GM23338 (cell line): ENCODE data around the gene LY6G6D. TPM values are rescaled to one million over a fixed set of nuclear protein-coding genes. Genes with fewer than 3 reads are reported as not detected.

ENCODE experiments used
- ATAC-seq: fragments of 200-7000 bp; cut with Tn5 transposase; 3 replicates; pipeline ENCODE4 v1.9.1; 2020
- DNase-seq: peaks from one replicate; pipeline ENCODE4 v3.0.0-alpha.2; 2015; ENCODE audit warnings: low spot score
- H2AFZ ChIP-seq: fragments of 200-600 bp; sonication (generic); 2 replicates; pipeline ENCODE4 v1.8.0; 2016; ENCODE audit warnings: antibody characterized with exemption, mild to moderate bottlenecking, moderate library complexity
- H3F3A ChIP-seq: fragments of 200-600 bp; sonication (generic); replicated peaks from 2 replicates; pipeline ENCODE4 v1.8.0; 2017; ENCODE audit warnings: antibody characterized with exemption, mixed run types, low read depth
- H3K27ac ChIP-seq: fragments of 200-600 bp; sonication (generic); 2 replicates; pipeline ENCODE4 v1.6.1; 2016; ENCODE audit warnings: low read depth
- H3K27me3 ChIP-seq: fragments of 200-600 bp; sonication (generic); 2 replicates; pipeline ENCODE4 v1.8.0; 2016; ENCODE audit warnings: mild to moderate bottlenecking, mixed run types, moderate library complexity; ENCODE audit not compliant: insufficient read depth
- H3K36me3 ChIP-seq: fragments of 200-600 bp; sonication (generic); 2 replicates; pipeline ENCODE4 v1.8.0; 2016; ENCODE audit warnings: mild to moderate bottlenecking; ENCODE audit not compliant: insufficient read depth
- H3K4me1 ChIP-seq: fragments of 200-600 bp; sonication (generic); 2 replicates; pipeline ENCODE4 v1.8.0; 2016; ENCODE audit warnings: mild to moderate bottlenecking, moderate library complexity; ENCODE audit not compliant: insufficient read depth
- H3K4me2 ChIP-seq: fragments of 200-600 bp; sonication (generic); 2 replicates; pipeline ENCODE4 v1.7.1; 2017; ENCODE audit warnings: mixed run types
- H3K4me3 ChIP-seq: fragments of 200-600 bp; sonication (generic); 2 replicates; pipeline ENCODE4 v1.6.1; 2016; ENCODE audit warnings: mixed run types
- H3K79me2 ChIP-seq: fragments of 200-600 bp; sonication (generic); replicated peaks from 2 replicates; pipeline ENCODE4 v1.8.0; 2017; ENCODE audit warnings: mild to moderate bottlenecking; ENCODE audit not compliant: insufficient read depth
- H3K9me2 ChIP-seq: fragments of 200-600 bp; sonication (generic); 2 replicates; pipeline ENCODE4 v1.8.0; 2017; ENCODE audit not compliant: insufficient read depth
- H4K20me1 ChIP-seq: fragments of 200-600 bp; sonication (generic); replicated peaks from 2 replicates; pipeline ENCODE4 v1.8.0; 2017; ENCODE audit warnings: mild to moderate bottlenecking; ENCODE audit not compliant: insufficient read depth
- H3K27ac Mint-ChIP-seq: 2 replicates; pipeline ENCODE4 v1.8.0; 2020; ENCODE audit warnings: inconsistent platforms, mild to moderate bottlenecking, moderate library complexity, mixed read lengths
- H3K27me3 Mint-ChIP-seq: 3 replicates; pipeline ENCODE4 v1.8.0; 2022; ENCODE audit warnings: low read depth, mild to moderate bottlenecking, moderate library complexity, mixed read lengths, inconsistent platforms; ENCODE audit not compliant: insufficient read depth, poor library complexity
- H3K36me3 Mint-ChIP-seq: 3 replicates; pipeline ENCODE4 v1.8.0; 2021; ENCODE audit warnings: low read depth, mild to moderate bottlenecking, inconsistent platforms, moderate library complexity, mixed read lengths
- H3K4me1 Mint-ChIP-seq: 3 replicates; pipeline ENCODE4 v1.8.0; 2020; ENCODE audit warnings: mild to moderate bottlenecking, inconsistent platforms, mixed read lengths
- H3K4me3 Mint-ChIP-seq: 3 replicates; pipeline ENCODE4 v1.8.0; 2021; ENCODE audit warnings: moderate library complexity, mild to moderate bottlenecking, inconsistent platforms, mixed read lengths
- H3K9me3 Mint-ChIP-seq: 3 replicates; pipeline ENCODE4 v1.8.0; 2020; ENCODE audit warnings: moderate library complexity, mild to moderate bottlenecking, inconsistent platforms, mixed read lengths
- CREB1 ChIP-seq: fragments of 250-450 bp; sonication (Bioruptor Pico); IDR thresholded peaks from 2 replicates; pipeline ENCODE4 v1.5.0; 2020; ENCODE audit warnings: low read depth, mild to moderate bottlenecking, moderate library complexity
- EZH2phosphoT487 ChIP-seq: fragments of 200-600 bp; sonication (generic); IDR thresholded peaks from one replicate; pipeline ENCODE4 v1.8.1; 2018; ENCODE audit warnings: antibody characterized with exemption; ENCODE audit not compliant: unreplicated experiment
- NANOG ChIP-seq: IDR thresholded peaks from 2 replicates; pipeline ENCODE4 v1.6.1; 2016; ENCODE audit warnings: antibody characterized with exemption, borderline replicate concordance
- POLR2AphosphoS5 ChIP-seq: IDR thresholded peaks from 2 replicates; pipeline ENCODE4 v1.6.1; 2016; ENCODE audit warnings: antibody characterized with exemption, low read depth
- STAT1 ChIP-seq: IDR thresholded peaks from one replicate; pipeline ENCODE4 v1.6.1; 2016; ENCODE audit warnings: antibody characterized with exemption; ENCODE audit not compliant: unreplicated experiment
- ZNF114 ChIP-seq: fragments of 250-450 bp; sonication (Bioruptor Pico); IDR thresholded peaks from 2 replicates; pipeline ENCODE4 v1.5.0; 2020; ENCODE audit warnings: mild to moderate bottlenecking, moderate library complexity
- ZNF331 ChIP-seq: fragments of 250-450 bp; sonication (Bioruptor Pico); IDR thresholded peaks from 2 replicates; pipeline ENCODE4 v1.5.0; 2020; ENCODE audit warnings: low read depth, mild to moderate bottlenecking, moderate library complexity
- polyA plus RNA-seq: library from polyadenylated mRNA; unstranded; fragments of >200 nt; fragmentation: Nextera tagmentation; extraction: Ambion mirVana; gene quantifications from 2 replicates; pipeline ENCODE4 v1.2.1, GENCODE V29; 2016
- total RNA-seq: library from RNA; depleted of rRNA; stranded (reverse); fragments of >200 nt; shearing (Covaris generic); gene quantifications from 2 replicates; pipeline ENCODE4 v1.2.3, GENCODE V29; 2014
- TF ChIP-seq, protein P1 (sequence below), 2 experiments: fragments of 200-600 bp in 1 of 2; sonication (generic) in 1 of 2; conservative IDR thresholded peaks; 2 replicates each; pipeline versions ENCODE4 v1.5.1 to v1.6.1; 2016 to 2017; ENCODE audit warnings: antibody characterized with exemption in 2 of 2, low read depth in 2 of 2, mild to moderate bottlenecking in 2 of 2, moderate library complexity in 1 of 2
- TF ChIP-seq, protein P2 (sequence below): IDR thresholded peaks from one replicate; pipeline ENCODE4 v1.6.1; 2018; ENCODE audit warnings: antibody characterized with exemption; ENCODE audit not compliant: unreplicated experiment
- TF ChIP-seq, protein P3 (sequence below): IDR thresholded peaks from 2 replicates; pipeline ENCODE4 v1.6.1; 2016; ENCODE audit warnings: antibody characterized with exemption

Gene LY6G6D
- total and polyA plus RNA-seq, 2 experiments from 2014 or later: not detected

DNA sequence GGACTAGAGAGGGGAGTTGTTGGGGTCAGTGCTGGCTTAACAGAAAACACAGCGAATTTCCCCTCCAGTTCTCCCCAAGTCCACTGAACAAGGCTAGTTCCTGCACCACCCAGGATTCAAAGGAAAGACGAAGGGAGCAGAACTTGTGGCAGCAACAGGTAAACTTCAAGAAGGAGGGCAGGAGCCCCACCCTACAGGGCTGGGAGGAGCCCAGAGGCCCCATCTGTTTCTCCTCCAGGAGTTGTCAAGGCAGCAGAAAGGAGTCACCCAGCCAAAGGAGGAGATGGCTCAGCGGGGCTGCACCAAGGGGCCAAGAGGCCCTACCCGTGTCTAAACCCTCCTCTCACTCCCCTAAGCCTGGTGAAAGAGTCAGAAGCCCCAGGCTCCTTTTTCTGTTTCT is 49.0 kb downstream of the LY6G6D start:
- Mint-ChIP-seq H3K9me3 (no peaks in the 10 kb centered on the region; the same call in 2 of the 3 replicates), H3K27ac (no peak overlapping the region), H3K4me3 (no peak overlapping the region), H3K36me3 (peaks cover 18% of the 10 kb centered on the region), H3K27me3 (peaks cover 15% of the 10 kb centered on the region), H3K4me1 (peaks cover 24% of the 10 kb centered on the region)
- Histone ChIP-seq H3K27ac (no peak overlapping the region), H3K4me2 (no peak overlapping the region), H3K79me2 (no peaks in the 10 kb centered on the region), H2AFZ (no peak overlapping the region), H3K4me1 (peaks cover 14% of the 10 kb centered on the region), H4K20me1 (no peaks in the 10 kb centered on the region), H3K27me3 (no peaks in the 10 kb centered on the region), H3K36me3 (no peaks in the 10 kb centered on the region), H3K9me2 (no peaks in the 10 kb centered on the region), H3K4me3 (no peak overlapping the region), H3F3A (0 out of 2 replicates have a peak, but pooled peaks cover 2% of the 10 kb centered on the region)
- DNase-seq (no peak), ATAC-seq (no peak)
- TF ChIP-seq, protein P1, sequence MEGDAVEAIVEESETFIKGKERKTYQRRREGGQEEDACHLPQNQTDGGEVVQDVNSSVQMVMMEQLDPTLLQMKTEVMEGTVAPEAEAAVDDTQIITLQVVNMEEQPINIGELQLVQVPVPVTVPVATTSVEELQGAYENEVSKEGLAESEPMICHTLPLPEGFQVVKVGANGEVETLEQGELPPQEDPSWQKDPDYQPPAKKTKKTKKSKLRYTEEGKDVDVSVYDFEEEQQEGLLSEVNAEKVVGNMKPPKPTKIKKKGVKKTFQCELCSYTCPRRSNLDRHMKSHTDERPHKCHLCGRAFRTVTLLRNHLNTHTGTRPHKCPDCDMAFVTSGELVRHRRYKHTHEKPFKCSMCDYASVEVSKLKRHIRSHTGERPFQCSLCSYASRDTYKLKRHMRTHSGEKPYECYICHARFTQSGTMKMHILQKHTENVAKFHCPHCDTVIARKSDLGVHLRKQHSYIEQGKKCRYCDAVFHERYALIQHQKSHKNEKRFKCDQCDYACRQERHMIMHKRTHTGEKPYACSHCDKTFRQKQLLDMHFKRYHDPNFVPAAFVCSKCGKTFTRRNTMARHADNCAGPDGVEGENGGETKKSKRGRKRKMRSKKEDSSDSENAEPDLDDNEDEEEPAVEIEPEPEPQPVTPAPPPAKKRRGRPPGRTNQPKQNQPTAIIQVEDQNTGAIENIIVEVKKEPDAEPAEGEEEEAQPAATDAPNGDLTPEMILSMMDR (conservative IDR thresholded peaks at IDR 0.05; ENCODE audit: low read depth in 2 of 2): no peak
- TF ChIP-seq, protein P2, sequence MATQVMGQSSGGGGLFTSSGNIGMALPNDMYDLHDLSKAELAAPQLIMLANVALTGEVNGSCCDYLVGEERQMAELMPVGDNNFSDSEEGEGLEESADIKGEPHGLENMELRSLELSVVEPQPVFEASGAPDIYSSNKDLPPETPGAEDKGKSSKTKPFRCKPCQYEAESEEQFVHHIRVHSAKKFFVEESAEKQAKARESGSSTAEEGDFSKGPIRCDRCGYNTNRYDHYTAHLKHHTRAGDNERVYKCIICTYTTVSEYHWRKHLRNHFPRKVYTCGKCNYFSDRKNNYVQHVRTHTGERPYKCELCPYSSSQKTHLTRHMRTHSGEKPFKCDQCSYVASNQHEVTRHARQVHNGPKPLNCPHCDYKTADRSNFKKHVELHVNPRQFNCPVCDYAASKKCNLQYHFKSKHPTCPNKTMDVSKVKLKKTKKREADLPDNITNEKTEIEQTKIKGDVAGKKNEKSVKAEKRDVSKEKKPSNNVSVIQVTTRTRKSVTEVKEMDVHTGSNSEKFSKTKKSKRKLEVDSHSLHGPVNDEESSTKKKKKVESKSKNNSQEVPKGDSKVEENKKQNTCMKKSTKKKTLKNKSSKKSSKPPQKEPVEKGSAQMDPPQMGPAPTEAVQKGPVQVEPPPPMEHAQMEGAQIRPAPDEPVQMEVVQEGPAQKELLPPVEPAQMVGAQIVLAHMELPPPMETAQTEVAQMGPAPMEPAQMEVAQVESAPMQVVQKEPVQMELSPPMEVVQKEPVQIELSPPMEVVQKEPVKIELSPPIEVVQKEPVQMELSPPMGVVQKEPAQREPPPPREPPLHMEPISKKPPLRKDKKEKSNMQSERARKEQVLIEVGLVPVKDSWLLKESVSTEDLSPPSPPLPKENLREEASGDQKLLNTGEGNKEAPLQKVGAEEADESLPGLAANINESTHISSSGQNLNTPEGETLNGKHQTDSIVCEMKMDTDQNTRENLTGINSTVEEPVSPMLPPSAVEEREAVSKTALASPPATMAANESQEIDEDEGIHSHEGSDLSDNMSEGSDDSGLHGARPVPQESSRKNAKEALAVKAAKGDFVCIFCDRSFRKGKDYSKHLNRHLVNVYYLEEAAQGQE: no peak
- no peak for TF ChIP-seq EZH2phosphoT487
- TF ChIP-seq ZNF114: no peak

DNA sequence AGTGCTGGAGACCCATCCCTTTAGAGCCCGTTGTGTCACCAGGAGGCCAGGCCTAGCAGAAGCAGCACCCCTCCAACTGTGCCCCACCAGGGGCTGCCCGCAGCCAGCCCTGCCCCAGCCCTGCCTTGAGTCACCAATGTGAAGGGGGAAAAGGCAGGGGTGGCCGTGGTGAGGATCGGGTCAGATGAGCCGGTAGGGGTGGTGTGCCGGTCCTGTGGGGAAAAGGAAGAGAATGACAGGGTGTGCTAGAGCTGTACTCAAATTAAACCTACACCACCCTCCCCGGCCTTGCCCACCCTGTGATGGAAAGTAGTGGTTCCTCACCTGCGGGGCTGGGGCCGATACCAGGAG is 50.4 kb downstream of the LY6G6D start:
- peaks cover 11% of the 10 kb centered on the region for H3K36me3 Mint-ChIP-seq
- H3K4me3 Mint-ChIP-seq: peak overlapping the region; percentile 41; the same call in 1 of the 3 replicates
- TF ChIP-seq ZNF114 (no peak), CREB1 (CRISPR knock-in tag) (no peak), POLR2AphosphoS5 (no peak), ZNF331 (CRISPR knock-in tag) (no peak), NANOG (no peak), STAT1 (no peak)
- TF ChIP-seq, protein P1 (conservative IDR thresholded peaks at IDR 0.05; ENCODE audit: low read depth in 2 of 2): no peak
- TF ChIP-seq, protein P3, sequence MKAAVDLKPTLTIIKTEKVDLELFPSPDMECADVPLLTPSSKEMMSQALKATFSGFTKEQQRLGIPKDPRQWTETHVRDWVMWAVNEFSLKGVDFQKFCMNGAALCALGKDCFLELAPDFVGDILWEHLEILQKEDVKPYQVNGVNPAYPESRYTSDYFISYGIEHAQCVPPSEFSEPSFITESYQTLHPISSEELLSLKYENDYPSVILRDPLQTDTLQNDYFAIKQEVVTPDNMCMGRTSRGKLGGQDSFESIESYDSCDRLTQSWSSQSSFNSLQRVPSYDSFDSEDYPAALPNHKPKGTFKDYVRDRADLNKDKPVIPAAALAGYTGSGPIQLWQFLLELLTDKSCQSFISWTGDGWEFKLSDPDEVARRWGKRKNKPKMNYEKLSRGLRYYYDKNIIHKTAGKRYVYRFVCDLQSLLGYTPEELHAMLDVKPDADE: no peak

More for the DNA sequence above, 50.4 kb downstream of the LY6G6D start:
- no peak overlapping the region for H3K27ac ChIP-seq
- H3K27me3 ChIP-seq: no peaks in the 10 kb centered on the region
- no peak overlapping the region; the same call in 1 of the 2 replicates for H2AFZ ChIP-seq
- H3K4me1 ChIP-seq: peaks cover 14% of the 10 kb centered on the region
- no peaks in the 10 kb centered on the region for H4K20me1 ChIP-seq
- 0 out of 2 replicates have a peak, but pooled peaks cover 2% of the 10 kb centered on the region for H3F3A ChIP-seq
- H3K9me2 ChIP-seq: no peaks in the 10 kb centered on the region
- no peaks in the 10 kb centered on the region for H3K36me3 ChIP-seq
- no peak for DNase-seq
- no peak overlapping the region for H3K27ac Mint-ChIP-seq
- peak overlapping the region; percentile 60; the same call in 1 of the 2 replicates for H3K4me3 ChIP-seq
- H3K9me3 Mint-ChIP-seq: no peaks in the 10 kb centered on the region; the same call in 2 of the 3 replicates
- no peaks in the 10 kb centered on the region for H3K79me2 ChIP-seq
- ATAC-seq: no peak
- peaks cover 15% of the 10 kb centered on the region for H3K27me3 Mint-ChIP-seq
- peak overlapping the region; percentile 86; the same call in 1 of the 2 replicates for H3K4me2 ChIP-seq
- peaks cover 24% of the 10 kb centered on the region for H3K4me1 Mint-ChIP-seq
